H1 (cell line): ENCODE measurements around the gene CPD. TPM values are rescaled to one million over a fixed set of nuclear protein-coding genes. Genes with fewer than 3 reads are reported as not detected.
A peak's percentile ranks its signal among the peaks of the same experiment; 100 is the strongest.

Experiments
- CTCF ChIA-PET: fragments of 300-600 bp; sonication (Branson Sonifier 250); formaldehyde crosslinking; loops from one replicate; lab custom pipeline; 2021; ENCODE audit not compliant: partially characterized antibody; lab: Charles Lee
- POLR2A ChIA-PET: fragments of 300-600 bp; sonication (Branson Sonifier 250); formaldehyde crosslinking; loops from one replicate; lab custom pipeline; 2021; ENCODE audit warnings: inconsistent platforms; ENCODE audit not compliant: partially characterized antibody; lab: Charles Lee
- DNase-seq, 2 experiments: peaks; one replicate each; pipeline versions ENCODE4 v3.0.0 to v3.0.0-alpha.2; 2010 to 2022; ENCODE audit warnings: low spot score in 2 of 2, low read depth in 1 of 2, mixed read lengths in 1 of 2
- FAIRE-seq: peaks from 2 replicates; lab custom pipeline; 2011; peaks lifted over from hg19 to GRCh38; lab: Jason Lieb, UNC
- H2AFZ ChIP-seq: 2 replicates; pipeline ENCODE4 v1.8.1; 2012; ENCODE audit warnings: low read length, inconsistent platforms
- H2AK5ac ChIP-seq: 2 replicates; pipeline ENCODE4 v1.6.1; 2013; ENCODE audit warnings: low read depth, low read length
- H2BK120ac ChIP-seq: replicated peaks from 2 replicates; pipeline ENCODE3; 2013; ENCODE audit warnings: low read depth, low read length, inconsistent platforms
- H2BK12ac ChIP-seq: 2 replicates; pipeline ENCODE4 v1.6.1; 2013; ENCODE audit warnings: low read depth, low read length
- H2BK15ac ChIP-seq: 2 replicates; pipeline ENCODE4 v1.6.1; 2013; ENCODE audit warnings: low read length
- H2BK20ac ChIP-seq: 2 replicates; pipeline ENCODE4 v1.6.1; 2013; ENCODE audit warnings: low read length
- H2BK5ac ChIP-seq: 2 replicates; pipeline ENCODE4 v1.6.1; 2013; ENCODE audit warnings: low read depth, low read length
- H3K14ac ChIP-seq: 2 replicates; pipeline ENCODE4 v1.6.1; 2013; ENCODE audit warnings: inconsistent platforms; ENCODE audit not compliant: insufficient read length
- H3K18ac ChIP-seq: 2 replicates; pipeline ENCODE4 v1.6.1; 2013; ENCODE audit warnings: low read length; ENCODE audit errors: extremely low read depth
- H3K23ac ChIP-seq: 2 replicates; pipeline ENCODE4 v1.6.1; 2013; ENCODE audit warnings: inconsistent platforms; ENCODE audit not compliant: insufficient read length
- H3K23me2 ChIP-seq: 2 replicates; pipeline ENCODE4 v1.6.1; 2013; ENCODE audit warnings: low read depth, low read length
- H3K27ac ChIP-seq: 2 replicates; pipeline ENCODE4 v1.6.1; 2011; ENCODE audit warnings: low read depth, low read length, inconsistent platforms
- H3K27me3 ChIP-seq, 4 experiments: replicated peaks in 1 of 4; 1 replicate in 1 of 4; 2 replicates in 3 of 4; pipeline versions ENCODE4 v1.6.1 to v1.8.1; 2011 to 2013; ENCODE audit warnings: low read length in 3 of 4, mild to moderate bottlenecking in 3 of 4, inconsistent platforms in 2 of 4, mixed read lengths in 2 of 4, moderate library complexity in 1 of 4; ENCODE audit not compliant: control insufficient read depth in 3 of 4, insufficient read depth in 3 of 4; ENCODE audit errors: extremely low read depth in 1 of 4
- H3K36me3 ChIP-seq, 4 experiments: 2 replicates each; pipeline versions ENCODE4 v1.6.1 to v1.8.1; 2011 to 2013; ENCODE audit warnings: mild to moderate bottlenecking in 4 of 4, low read length in 3 of 4, moderate library complexity in 2 of 4, control low read depth in 1 of 4, inconsistent platforms in 1 of 4; ENCODE audit not compliant: insufficient read depth in 4 of 4, control insufficient read depth in 2 of 4
- H3K4ac ChIP-seq: replicated peaks from 2 replicates; pipeline ENCODE3; 2013; ENCODE audit warnings: low read length, low read depth, mixed read lengths, inconsistent platforms; ENCODE audit not compliant: insufficient read length
- H3K4me1 ChIP-seq, 4 experiments: replicated peaks in 1 of 4; 1 replicate in 1 of 4; 2 replicates in 3 of 4; pipeline versions ENCODE4 v1.6.1 to v1.8.1; 2011 to 2013; ENCODE audit warnings: low read length in 3 of 4, inconsistent platforms in 2 of 4, mixed read lengths in 1 of 4; ENCODE audit not compliant: insufficient read depth in 4 of 4, control insufficient read depth in 3 of 4
- H3K4me2 ChIP-seq, 2 experiments: 2 replicates each; pipeline versions ENCODE4 v1.6.1 to v1.8.1; 2011 to 2013; ENCODE audit warnings: low read depth in 2 of 2, low read length in 2 of 2, control low read depth in 1 of 2, inconsistent platforms in 1 of 2, mild to moderate bottlenecking in 1 of 2; ENCODE audit not compliant: insufficient read depth in 1 of 2
- H3K4me3 ChIP-seq, 4 experiments: fragments of 200-600, 300-600 bp in 1 of 4; sonication (generic), shearing (Covaris generic), sonication (Bioruptor Twin) in 1 of 4; 2 replicates each; pipeline versions ENCODE4 v1.5.1 to v1.8.1; 2011 to 2016; ENCODE audit warnings: low read length in 4 of 4, low read depth in 3 of 4, control low read depth in 2 of 4, inconsistent platforms in 2 of 4, mild to moderate bottlenecking in 2 of 4, mixed read lengths in 1 of 4, moderate library complexity in 1 of 4; ENCODE audit not compliant: insufficient read depth in 2 of 4; ENCODE audit errors: extremely low read depth in 1 of 4
- H3K56ac ChIP-seq: replicated peaks from 2 replicates; pipeline ENCODE3; 2013; ENCODE audit warnings: low read depth, mild to moderate bottlenecking, mixed read lengths, low read length, inconsistent platforms; ENCODE audit not compliant: insufficient read length
- H3K79me1 ChIP-seq: 2 replicates; pipeline ENCODE4 v1.6.1; 2013; ENCODE audit warnings: low read depth, low read length, control low read depth
- H3K79me2 ChIP-seq, 2 experiments: 2 replicates each; pipeline versions ENCODE4 v1.6.1 to v1.8.1; 2012 to 2013; ENCODE audit warnings: low read length in 2 of 2, mild to moderate bottlenecking in 2 of 2, inconsistent platforms in 1 of 2; ENCODE audit not compliant: insufficient read depth in 2 of 2, control insufficient read depth in 1 of 2
- H3K9ac ChIP-seq, 4 experiments: replicated peaks in 1 of 4; 1 replicate in 1 of 4; 2 replicates in 3 of 4; pipeline versions ENCODE4 v1.6.1 to v1.8.1; 2011 to 2013; ENCODE audit warnings: low read depth in 3 of 4, low read length in 3 of 4, control low read depth in 2 of 4, mild to moderate bottlenecking in 2 of 4, moderate library complexity in 2 of 4, inconsistent platforms in 1 of 4; ENCODE audit errors: extremely low read depth in 1 of 4
- H3K9me3 ChIP-seq, 2 experiments: 2 replicates each; pipeline versions ENCODE4 v1.6.1 to v1.8.1; 2012 to 2013; ENCODE audit warnings: mild to moderate bottlenecking in 2 of 2, moderate library complexity in 2 of 2, control low read depth in 1 of 2, inconsistent platforms in 1 of 2, low read depth in 1 of 2, low read length in 1 of 2, mixed read lengths in 1 of 2; ENCODE audit not compliant: insufficient read depth in 2 of 2
- H4K20me1 ChIP-seq, 2 experiments: replicated peaks in 1 of 2; 2 replicates each; pipeline versions ENCODE3 to v1.8.1; 2011 to 2013; ENCODE audit warnings: inconsistent platforms in 2 of 2, low read length in 2 of 2, mild to moderate bottlenecking in 1 of 2; ENCODE audit not compliant: insufficient read depth in 2 of 2, control insufficient read depth in 1 of 2
- H4K5ac ChIP-seq: 2 replicates; pipeline ENCODE4 v1.6.1; 2013; ENCODE audit warnings: low read length, low read depth, mixed read lengths, inconsistent platforms; ENCODE audit not compliant: insufficient read length
- H4K8ac ChIP-seq: 2 replicates; pipeline ENCODE4 v1.8.0; 2013; ENCODE audit warnings: mild to moderate bottlenecking, moderate library complexity, low read length, inconsistent platforms; ENCODE audit not compliant: insufficient read depth; ENCODE audit errors: extremely low read depth
- H4K91ac ChIP-seq: replicated peaks from 2 replicates; pipeline ENCODE3; 2013; ENCODE audit warnings: low read length, mixed read lengths, inconsistent platforms; ENCODE audit not compliant: insufficient read length
- WGBS, 2 experiments: shearing (Covaris generic) in 1 of 2; methylation state at CpG; one replicate each; pipeline versions ENCODE4 v1.1.6 to v1.1.7; 2013 to 2015; ENCODE audit warnings: low lambda C conversion rate in 2 of 2, mixed read lengths in 2 of 2, inconsistent platforms in 1 of 2, low coverage in 1 of 2, missing lambda C conversion rate in 1 of 2; ENCODE audit not compliant: insufficient replicate concordance in 2 of 2, insufficient coverage in 1 of 2, insufficient read length in 1 of 2; ENCODE audit errors: extremely low coverage in 1 of 2, missing lambda C conversion rate in 1 of 2; 5-methylcytosine and 5-hydroxymethylcytosine counted together
- polyA plus RNA-seq, 7 experiments: library from polyadenylated mRNA; depleted of rRNA in 3 of 7; stranded (reverse) in 5 of 7; unstranded in 2 of 7; fragments of >200 nt in 5 of 7; fragments of 200-250 nt in 2 of 7; gene quantifications; 1 replicate in 5 of 7; 2 replicates in 1 of 7; 4 replicates in 1 of 7; pipeline versions ENCODE4 v1.2.1 to v1.2.3, GENCODE V29; 2011 to 2013; ENCODE audit warnings: missing spikeins in 2 of 7, mixed read lengths in 2 of 7
- total RNA-seq: library from RNA; stranded (reverse); fragmentation: NEBNext Ultra II Directional; extraction: Animal tissue kit (Norgen Biotek cat#: 25700); gene quantifications from 2 replicates; pipeline ENCODE4 v1.2.1, GENCODE V29; 2021

Gene CPD
- total and polyA plus RNA-seq, 2 of the 8 experiments (the other 6 are each of a cell fraction or from before 2014, with no cell fraction given): 8.6 to 46.2 TPM

DNA sequence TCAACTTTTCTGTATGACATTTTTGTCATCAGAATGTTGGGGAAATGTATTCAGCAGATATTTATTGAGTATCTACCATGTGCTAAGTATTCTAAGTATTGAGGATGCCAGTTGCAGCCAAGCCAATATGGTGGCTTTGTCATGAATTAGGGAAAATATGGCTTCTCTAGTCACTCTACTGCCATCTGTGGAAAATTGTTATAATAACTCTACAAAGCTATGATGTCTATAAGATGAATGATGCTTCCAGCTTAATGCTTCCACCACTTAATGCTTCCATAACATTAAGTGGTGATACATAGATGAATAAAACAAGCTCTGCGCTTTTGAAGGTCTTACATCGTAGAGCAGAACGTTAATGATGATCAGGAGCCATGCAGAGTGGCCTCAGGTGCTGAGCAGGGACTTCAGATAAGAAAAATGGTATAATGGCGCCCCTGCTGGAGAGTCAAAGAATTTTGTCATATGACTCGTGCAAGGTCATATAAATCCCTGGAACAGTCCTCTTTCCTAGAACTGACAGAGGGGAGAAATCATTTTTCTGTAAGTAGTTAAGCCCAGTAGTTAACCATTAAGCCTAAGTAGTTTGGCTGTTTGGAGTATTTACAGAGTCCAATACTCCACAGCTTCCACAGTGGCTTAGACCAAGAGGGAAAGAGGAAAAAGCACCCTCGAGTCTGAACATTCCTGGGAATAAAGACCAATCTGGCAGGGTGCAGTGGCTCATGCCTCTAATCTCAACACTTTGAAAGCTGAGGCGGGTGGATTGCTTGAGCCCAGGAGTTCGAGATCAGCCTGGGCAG, 42.2 kb upstream of the CPD start:
- H3K4ac ChIP-seq: no peak overlapping the region
- CTCF ChIA-PET: interaction anchor here (0.5 to 7.7 kb wide), 30 partner anchors 8 to 718 kb away, joined by 3 to 57 read pairs (median 4); partner anchors contain the start of genes BLMH and SLC6A4
- H3K79me1 ChIP-seq: no peaks in the 10 kb centered on the region
- H3K27ac ChIP-seq: no peak overlapping the region
- H4K5ac ChIP-seq: no peak overlapping the region
- H3K9ac ChIP-seq: no peak overlapping the region
- H4K8ac ChIP-seq: no peak overlapping the region
- no peaks in the 10 kb centered on the region for H3K36me3 ChIP-seq
- WGBS, 2 experiments: 55% methylated on average over 8 of the region's 8 CpGs; no CpG with 5 or more reads in 1 of the 2 experiments
- no peak overlapping the region for H3K14ac ChIP-seq
- no peak overlapping the region for H3K56ac ChIP-seq
- DNase-seq (peak; percentile 9 to 63), FAIRE-seq (no peak)
- H4K91ac ChIP-seq: no peak overlapping the region
- no peak overlapping the region for H2AFZ ChIP-seq
- H2BK20ac ChIP-seq: no peak overlapping the region
- no peak overlapping the region for H2BK15ac ChIP-seq
- H2BK120ac ChIP-seq: no peak overlapping the region
- no peak overlapping the region for H3K18ac ChIP-seq
- H3K79me2 ChIP-seq: no peaks in the 10 kb centered on the region
- POLR2A ChIA-PET: interaction anchor here (1.1 to 1.5 kb wide), 3 partner anchors 44 to 232 kb away, joined by 3 to 4 read pairs (median 3); partner anchors contain the start of gene BLMH
- H3K23ac ChIP-seq: no peak overlapping the region
- no peak overlapping the region for H3K4me2 ChIP-seq
- H2AK5ac ChIP-seq: no peak overlapping the region
- no peaks in the 10 kb centered on the region for H3K27me3 ChIP-seq
- H4K20me1 ChIP-seq: no peaks in the 10 kb centered on the region
- H3K4me1 ChIP-seq: peaks cover 0 to 4% (median 1%) of the 10 kb centered on the region in 4 experiments; a peak in 3 of 7 replicates
- no peak overlapping the region for H2BK12ac ChIP-seq
- H3K9me3 ChIP-seq: no peaks in the 10 kb centered on the region
- H3K4me3 ChIP-seq: no peak overlapping the region
- H2BK5ac ChIP-seq: no peak overlapping the region
- H3K23me2 ChIP-seq: no peaks in the 10 kb centered on the region; the same call in 1 of the 2 replicates
